HFF-Myc (cell line): ENCODE data around the gene CEP78.
A peak's percentile ranks its signal among the peaks of the same experiment; 100 is the strongest.

Source experiments
- DNase-seq: peaks from one replicate; pipeline ENCODE4 v3.0.0-alpha.2; 2011; ENCODE audit warnings: low read depth; ENCODE audit errors: extremely low read depth
- H3K4me3 ChIP-seq: replicated peaks from 2 replicates; pipeline ENCODE4 v1.5.1; 2011; ENCODE audit warnings: low read depth, mild to moderate bottlenecking, control low read depth, low read length
- TF ChIP-seq, protein P1 (sequence below): IDR thresholded peaks from 2 replicates; pipeline ENCODE4 v1.5.1; 2012; ENCODE audit warnings: mild to moderate bottlenecking, low read depth, low read length, control low read depth; ENCODE audit errors: missing control alignments

The CEP78 gene

GRCh38 chr9:78296893-78297671 is 61.2 kb downstream of the CEP78 start, which contains the start of gene PSAT1:
TSS of gene PSAT1 (plus strand) at chr9:78297125. CDS start at chr9:78297211, 86 bp downstream.
- peak; percentile 93 for DNase-seq
- TF ChIP-seq, protein P1, sequence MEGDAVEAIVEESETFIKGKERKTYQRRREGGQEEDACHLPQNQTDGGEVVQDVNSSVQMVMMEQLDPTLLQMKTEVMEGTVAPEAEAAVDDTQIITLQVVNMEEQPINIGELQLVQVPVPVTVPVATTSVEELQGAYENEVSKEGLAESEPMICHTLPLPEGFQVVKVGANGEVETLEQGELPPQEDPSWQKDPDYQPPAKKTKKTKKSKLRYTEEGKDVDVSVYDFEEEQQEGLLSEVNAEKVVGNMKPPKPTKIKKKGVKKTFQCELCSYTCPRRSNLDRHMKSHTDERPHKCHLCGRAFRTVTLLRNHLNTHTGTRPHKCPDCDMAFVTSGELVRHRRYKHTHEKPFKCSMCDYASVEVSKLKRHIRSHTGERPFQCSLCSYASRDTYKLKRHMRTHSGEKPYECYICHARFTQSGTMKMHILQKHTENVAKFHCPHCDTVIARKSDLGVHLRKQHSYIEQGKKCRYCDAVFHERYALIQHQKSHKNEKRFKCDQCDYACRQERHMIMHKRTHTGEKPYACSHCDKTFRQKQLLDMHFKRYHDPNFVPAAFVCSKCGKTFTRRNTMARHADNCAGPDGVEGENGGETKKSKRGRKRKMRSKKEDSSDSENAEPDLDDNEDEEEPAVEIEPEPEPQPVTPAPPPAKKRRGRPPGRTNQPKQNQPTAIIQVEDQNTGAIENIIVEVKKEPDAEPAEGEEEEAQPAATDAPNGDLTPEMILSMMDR = no peak
- peak within 1 kb of the TSS; percentile 87 for H3K4me3 ChIP-seq

DNA sequence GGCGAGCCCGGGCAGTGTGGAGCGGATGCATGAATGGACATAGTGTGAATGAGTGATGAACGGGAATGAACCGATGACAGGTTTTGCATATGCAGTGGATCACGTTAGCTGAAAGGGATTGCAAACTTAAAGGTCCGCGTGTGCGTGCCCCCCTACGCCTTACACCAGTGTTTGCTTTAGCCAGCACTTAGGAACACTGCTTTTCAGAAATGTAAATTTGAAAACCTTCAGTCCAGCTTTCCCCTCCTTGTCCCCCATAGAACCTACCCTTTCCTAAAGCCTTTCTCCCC is 61.7 kb downstream of the CEP78 start:
- DNase-seq = no peak
- TF ChIP-seq, protein P1 = no peak
- H3K4me3 ChIP-seq = peak overlapping the region; percentile 87

GRCh38 chr9:78298046-78298765 is 62.3 kb downstream of the CEP78 start:
- no peak for DNase-seq
- TF ChIP-seq, protein P1 = no peak
- peak overlapping the region; percentile 87 for H3K4me3 ChIP-seq

DNA sequence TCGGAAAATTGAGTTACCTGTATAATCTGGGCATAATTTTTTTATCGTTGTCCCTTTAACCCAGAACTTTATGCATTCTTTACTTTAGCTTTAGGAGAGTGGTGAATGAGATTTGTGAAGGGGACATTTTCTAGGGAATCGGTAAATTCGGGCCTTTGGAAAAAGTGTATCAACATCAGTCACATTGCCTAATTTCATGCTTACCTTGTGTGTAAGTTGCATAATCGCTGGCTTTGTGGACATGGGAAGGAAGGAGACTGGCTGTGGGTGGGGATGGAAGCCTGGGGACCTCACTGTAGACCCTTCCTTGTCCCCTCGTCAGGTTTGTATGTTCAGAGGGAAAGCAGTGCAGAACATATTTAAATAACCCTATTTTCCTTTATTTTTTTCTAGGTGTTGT is 64.3 kb downstream of the CEP78 start:
- H3K4me3 ChIP-seq = no peak overlapping the region
- no peak for DNase-seq
- TF ChIP-seq, protein P1 = no peak

- no peak overlapping the region for H3K4me3 ChIP-seq
- TF ChIP-seq, protein P1 = no peak
- no peak for DNase-seq
Observed at GRCh38 chr9:78301466-78301865, 65.6 kb downstream of the CEP78 start.

DNA sequence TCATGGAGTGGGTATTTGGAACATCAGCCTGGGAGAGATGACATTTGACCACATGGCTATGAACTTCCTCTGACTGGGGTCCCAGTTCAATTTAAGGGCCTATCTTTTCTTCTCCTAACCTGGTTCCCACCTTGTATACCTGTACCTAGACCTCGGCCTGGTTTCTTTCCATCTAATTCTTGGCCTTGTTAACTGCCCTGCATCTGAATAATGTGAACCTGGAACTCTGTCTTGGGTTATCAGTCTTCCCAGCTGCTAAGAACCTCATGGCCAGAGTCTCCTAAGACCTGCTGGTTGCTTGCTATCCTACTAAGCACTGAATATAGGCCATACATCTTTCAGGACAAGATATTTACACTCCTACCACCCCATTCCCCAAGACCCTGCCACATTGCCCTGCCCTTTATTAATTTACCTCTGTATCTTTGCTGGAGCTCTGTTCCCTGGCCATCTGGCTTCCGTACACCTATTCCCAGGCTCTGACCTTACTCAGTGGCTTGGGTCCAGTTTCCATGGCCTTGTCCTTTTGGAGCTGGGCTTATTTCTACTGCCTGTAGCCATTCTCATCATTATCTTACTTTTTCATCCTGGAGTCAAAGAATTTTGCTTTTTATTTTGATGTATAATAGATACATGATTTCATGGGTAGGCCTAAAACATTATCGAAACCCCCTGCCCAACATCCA is 67.6 kb downstream of the CEP78 start:
- no peak overlapping the region for H3K4me3 ChIP-seq
- TF ChIP-seq, protein P1 = no peak
- DNase-seq = no peak
